DND-41 (cell line): ENCODE data around the gene APCDD1L.
"Not testable (repeated sequence)": the region's sequence is repeated elsewhere in the genome, so short reads cannot be mapped to it uniquely, and the experiment has no call there.

Experiments used
- ATAC-seq: fragments of 200-7000 bp; cut with Tn5 transposase; 3 replicates; pipeline ENCODE4 v1.9.1; 2021; ENCODE audit warnings: low read depth; ENCODE audit not compliant: insufficient read depth
- DNase-seq: peaks from one replicate; pipeline ENCODE4 v3.0.0-alpha.2; 2020
- H2AFZ ChIP-seq: 2 replicates; pipeline ENCODE4 v1.6.0; 2012; ENCODE audit warnings: low read depth, low read length
- H3K27ac ChIP-seq: 2 replicates; pipeline ENCODE4 v1.5.1; 2012; ENCODE audit warnings: low read length, inconsistent platforms
- H3K27me3 ChIP-seq: fragments of 200-600 bp; sonication (generic); 2 replicates; pipeline ENCODE4 v1.6.0; 2012; ENCODE audit warnings: low read length, mild to moderate bottlenecking, inconsistent platforms; ENCODE audit not compliant: insufficient read depth, poor library complexity
- H3K36me3 ChIP-seq: 2 replicates; pipeline ENCODE4 v1.5.1; 2012; ENCODE audit warnings: low read length, inconsistent platforms; ENCODE audit not compliant: insufficient read depth
- H3K4me1 ChIP-seq: 2 replicates; pipeline ENCODE4 v1.5.1; 2012; ENCODE audit warnings: mild to moderate bottlenecking, low read length; ENCODE audit not compliant: insufficient read depth
- H3K4me2 ChIP-seq: 2 replicates; pipeline ENCODE4 v1.6.0; 2012; ENCODE audit warnings: mild to moderate bottlenecking, moderate library complexity, low read length, inconsistent platforms; ENCODE audit not compliant: insufficient read depth
- H3K4me3 ChIP-seq, 2 experiments: fragments of 200-600 bp in 1 of 2; shearing (Covaris generic) in 1 of 2; 2 replicates each; pipeline ENCODE4 v1.5.1; 2012 to 2016; ENCODE audit warnings: inconsistent platforms in 2 of 2, low read length in 2 of 2, mild to moderate bottlenecking in 2 of 2, low read depth in 1 of 2, moderate library complexity in 1 of 2
- H3K79me2 ChIP-seq: 2 replicates; pipeline ENCODE4 v1.6.0; 2012; ENCODE audit warnings: low read length, inconsistent platforms; ENCODE audit not compliant: insufficient read depth
- H3K9ac ChIP-seq: 2 replicates; pipeline ENCODE4 v1.6.0; 2012; ENCODE audit warnings: low read depth, mild to moderate bottlenecking, inconsistent platforms, low read length, moderate library complexity
- H3K9me3 ChIP-seq: 2 replicates; pipeline ENCODE4 v1.5.1; 2012; ENCODE audit warnings: low read length, moderate library complexity, mild to moderate bottlenecking, inconsistent platforms; ENCODE audit not compliant: insufficient read depth, severe bottlenecking
- H4K20me1 ChIP-seq: 2 replicates; pipeline ENCODE4 v1.6.0; 2012; ENCODE audit warnings: low read length; ENCODE audit not compliant: insufficient read depth
- EZH2 ChIP-seq: IDR thresholded peaks from 3 replicates; pipeline ENCODE4 v1.6.1; 2012; ENCODE audit warnings: borderline replicate concordance, low read depth, mild to moderate bottlenecking, moderate library complexity, low read length, inconsistent platforms; ENCODE audit not compliant: severe bottlenecking
- TF ChIP-seq, protein P1 (sequence below): IDR thresholded peaks from 2 replicates; pipeline ENCODE4 v1.5.1; 2012; ENCODE audit warnings: borderline replicate concordance, low read length, moderate library complexity, mild to moderate bottlenecking; ENCODE audit not compliant: poor library complexity, severe bottlenecking; ENCODE audit errors: extremely low read depth

Gene APCDD1L

DNA sequence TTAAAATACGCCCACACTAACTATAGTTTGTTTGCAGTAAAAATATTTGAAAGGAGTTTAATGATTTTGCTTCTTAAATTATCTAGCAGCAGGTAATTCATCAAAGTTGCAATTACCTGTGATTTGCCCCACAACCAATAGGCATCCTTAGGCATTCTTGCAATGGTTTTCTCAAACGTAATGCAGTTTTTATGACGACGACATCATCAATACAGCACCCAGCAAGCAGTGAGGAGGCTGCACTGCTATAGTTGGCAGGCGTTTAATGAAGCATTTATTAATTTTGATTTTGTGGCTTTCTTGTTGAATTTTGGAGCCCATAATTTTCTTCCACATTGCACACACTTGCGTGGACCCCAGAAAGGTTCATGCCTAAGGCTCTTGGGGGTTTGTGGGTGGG, 28.1 kb upstream of the APCDD1L start:
- Histone ChIP-seq H3K4me1 (no peaks in the 10 kb centered on the region), H3K4me2 (no peak overlapping the region), H3K9me3 (no peaks in the 10 kb centered on the region), H2AFZ (no peak overlapping the region), H3K27ac (no peak overlapping the region), H3K36me3 (no peaks in the 10 kb centered on the region), H3K27me3 (no peaks in the 10 kb centered on the region), H3K4me3 (no peak overlapping the region), H3K9ac (no peak overlapping the region), H4K20me1 (0 out of 2 replicates have a peak, but pooled peaks cover 3% of the 10 kb centered on the region), H3K79me2 (no peaks in the 10 kb centered on the region)
- DNase-seq (no peak), ATAC-seq (no peak)
- TF ChIP-seq, protein P1, sequence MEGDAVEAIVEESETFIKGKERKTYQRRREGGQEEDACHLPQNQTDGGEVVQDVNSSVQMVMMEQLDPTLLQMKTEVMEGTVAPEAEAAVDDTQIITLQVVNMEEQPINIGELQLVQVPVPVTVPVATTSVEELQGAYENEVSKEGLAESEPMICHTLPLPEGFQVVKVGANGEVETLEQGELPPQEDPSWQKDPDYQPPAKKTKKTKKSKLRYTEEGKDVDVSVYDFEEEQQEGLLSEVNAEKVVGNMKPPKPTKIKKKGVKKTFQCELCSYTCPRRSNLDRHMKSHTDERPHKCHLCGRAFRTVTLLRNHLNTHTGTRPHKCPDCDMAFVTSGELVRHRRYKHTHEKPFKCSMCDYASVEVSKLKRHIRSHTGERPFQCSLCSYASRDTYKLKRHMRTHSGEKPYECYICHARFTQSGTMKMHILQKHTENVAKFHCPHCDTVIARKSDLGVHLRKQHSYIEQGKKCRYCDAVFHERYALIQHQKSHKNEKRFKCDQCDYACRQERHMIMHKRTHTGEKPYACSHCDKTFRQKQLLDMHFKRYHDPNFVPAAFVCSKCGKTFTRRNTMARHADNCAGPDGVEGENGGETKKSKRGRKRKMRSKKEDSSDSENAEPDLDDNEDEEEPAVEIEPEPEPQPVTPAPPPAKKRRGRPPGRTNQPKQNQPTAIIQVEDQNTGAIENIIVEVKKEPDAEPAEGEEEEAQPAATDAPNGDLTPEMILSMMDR: no peak
- no peak for TF ChIP-seq EZH2

DNA sequence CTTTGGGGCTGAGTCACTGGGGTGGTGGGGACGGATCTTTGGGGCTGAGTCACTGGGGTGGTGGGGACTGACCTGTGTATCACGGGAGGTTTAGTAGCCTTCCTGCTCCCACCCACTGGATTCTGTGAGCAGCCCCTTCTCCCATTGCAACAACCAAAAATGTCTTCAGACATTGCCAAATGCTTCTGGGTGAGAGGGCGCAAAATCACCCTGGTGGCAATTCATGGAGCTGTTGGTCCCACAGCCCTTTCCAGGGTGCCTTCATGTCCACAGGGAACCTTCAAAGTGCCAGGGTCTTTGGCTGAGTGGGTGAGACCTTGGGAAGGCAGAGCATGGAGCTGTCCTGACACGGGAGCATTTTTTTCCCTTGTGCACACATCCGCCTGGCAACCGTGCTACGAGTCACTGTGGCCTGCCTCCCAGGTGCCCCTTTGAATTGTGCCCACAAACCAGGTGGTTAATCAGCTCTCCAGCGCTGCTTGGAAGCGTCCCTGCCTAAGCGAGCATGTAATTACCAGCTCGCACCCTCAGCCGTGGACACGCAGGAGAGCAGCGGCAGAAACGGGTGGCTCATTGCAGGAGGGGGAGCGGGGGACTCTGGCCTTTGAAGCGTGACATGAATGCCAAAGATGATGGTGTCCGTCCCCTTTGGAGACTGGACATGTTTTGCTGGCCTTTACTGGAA, 27.4 kb upstream of the APCDD1L start:
- Histone ChIP-seq H3K27me3 (no peaks in the 10 kb centered on the region), H3K36me3 (no peaks in the 10 kb centered on the region), H4K20me1 (0 out of 2 replicates have a peak, but pooled peaks cover 3% of the 10 kb centered on the region), H3K9ac (no peak overlapping the region), H3K4me1 (no peaks in the 10 kb centered on the region), H3K4me2 (no peak overlapping the region), H3K79me2 (no peaks in the 10 kb centered on the region), H3K4me3 (no peak overlapping the region), H3K9me3 (peaks cover 2% of the 10 kb centered on the region), H3K27ac (no peak overlapping the region), H2AFZ (no peak overlapping the region)
- ATAC-seq: no peak
- no peak for TF ChIP-seq EZH2
- TF ChIP-seq, protein P1: no peak
- DNase-seq: no peak

DNA sequence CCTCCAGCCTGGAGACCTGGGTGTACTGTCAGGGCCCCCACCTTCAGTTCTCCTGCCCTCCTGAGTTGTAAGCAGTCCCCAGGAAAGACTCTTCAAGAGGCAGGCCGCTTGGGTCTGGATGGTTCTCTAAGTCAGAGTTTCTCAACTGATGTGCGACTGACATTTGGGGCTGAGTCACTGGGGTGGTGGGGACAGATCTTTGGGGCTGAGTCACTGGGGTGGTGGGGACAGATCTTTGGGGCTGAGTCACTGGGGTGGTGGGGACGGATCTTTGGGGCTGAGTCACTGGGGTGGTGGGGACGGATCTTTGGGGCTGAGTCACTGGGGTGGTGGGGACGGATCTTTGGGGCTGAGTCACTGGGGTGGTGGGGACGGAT, 26.8 kb upstream of the APCDD1L start:
- not testable (repeated sequence) for H3K79me2 ChIP-seq, H3K4me3 ChIP-seq, H3K9ac ChIP-seq, ATAC-seq, H3K9me3 ChIP-seq, H3K27ac ChIP-seq, H3K36me3 ChIP-seq, H3K4me2 ChIP-seq, H4K20me1 ChIP-seq, H3K4me1 ChIP-seq, H3K27me3 ChIP-seq, H2AFZ ChIP-seq, DNase-seq

DNA sequence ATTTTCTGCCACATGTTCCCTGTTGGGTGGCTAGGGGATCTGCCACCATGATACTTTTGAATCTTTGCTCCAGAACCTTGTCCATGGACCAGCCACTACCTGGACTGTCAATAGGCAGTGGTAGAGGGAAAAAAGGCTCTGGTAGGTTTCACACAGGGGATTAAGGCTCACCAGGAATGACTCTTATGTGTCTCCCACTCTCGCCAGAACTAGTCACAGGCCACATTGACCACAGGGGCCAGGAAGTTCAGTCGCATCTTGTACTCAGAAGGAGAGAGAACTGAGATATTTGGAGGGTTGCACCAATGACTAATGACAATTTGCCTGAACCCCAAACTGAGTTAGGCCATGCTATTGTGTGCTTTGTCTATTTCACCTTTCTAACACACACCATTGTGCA, 23.6 kb upstream of the APCDD1L start:
- no peaks in the 10 kb centered on the region for H3K36me3 ChIP-seq
- no peak overlapping the region for H3K4me2 ChIP-seq
- H3K4me1 ChIP-seq: no peaks in the 10 kb centered on the region
- no peak overlapping the region for H3K27ac ChIP-seq
- no peak for TF ChIP-seq EZH2
- TF ChIP-seq, protein P1: no peak
- H3K9me3 ChIP-seq: peaks cover 10% of the 10 kb centered on the region
- DNase-seq (no peak), ATAC-seq (no peak)
- H3K4me3 ChIP-seq: no peak overlapping the region
- 0 out of 2 replicates have a peak, but pooled peaks cover 3% of the 10 kb centered on the region for H4K20me1 ChIP-seq
- no peaks in the 10 kb centered on the region for H3K79me2 ChIP-seq
- H3K27me3 ChIP-seq: no peaks in the 10 kb centered on the region
- no peak overlapping the region for H2AFZ ChIP-seq
- H3K9ac ChIP-seq: no peak overlapping the region
